Stimulated activated CD8-positive, alpha-beta memory T cell treated with anti-CD3 and anti-CD28 coated beads, Interleukin-7, amount 100 ng/mL, for 24 hours (primary cell): ENCODE results near the gene NQO2.

Experiments used
- DNase-seq: peaks from one replicate; pipeline ENCODE4 v3.0.0-alpha.2; 2020; ENCODE audit warnings: low read depth

The NQO2 gene

DNA sequence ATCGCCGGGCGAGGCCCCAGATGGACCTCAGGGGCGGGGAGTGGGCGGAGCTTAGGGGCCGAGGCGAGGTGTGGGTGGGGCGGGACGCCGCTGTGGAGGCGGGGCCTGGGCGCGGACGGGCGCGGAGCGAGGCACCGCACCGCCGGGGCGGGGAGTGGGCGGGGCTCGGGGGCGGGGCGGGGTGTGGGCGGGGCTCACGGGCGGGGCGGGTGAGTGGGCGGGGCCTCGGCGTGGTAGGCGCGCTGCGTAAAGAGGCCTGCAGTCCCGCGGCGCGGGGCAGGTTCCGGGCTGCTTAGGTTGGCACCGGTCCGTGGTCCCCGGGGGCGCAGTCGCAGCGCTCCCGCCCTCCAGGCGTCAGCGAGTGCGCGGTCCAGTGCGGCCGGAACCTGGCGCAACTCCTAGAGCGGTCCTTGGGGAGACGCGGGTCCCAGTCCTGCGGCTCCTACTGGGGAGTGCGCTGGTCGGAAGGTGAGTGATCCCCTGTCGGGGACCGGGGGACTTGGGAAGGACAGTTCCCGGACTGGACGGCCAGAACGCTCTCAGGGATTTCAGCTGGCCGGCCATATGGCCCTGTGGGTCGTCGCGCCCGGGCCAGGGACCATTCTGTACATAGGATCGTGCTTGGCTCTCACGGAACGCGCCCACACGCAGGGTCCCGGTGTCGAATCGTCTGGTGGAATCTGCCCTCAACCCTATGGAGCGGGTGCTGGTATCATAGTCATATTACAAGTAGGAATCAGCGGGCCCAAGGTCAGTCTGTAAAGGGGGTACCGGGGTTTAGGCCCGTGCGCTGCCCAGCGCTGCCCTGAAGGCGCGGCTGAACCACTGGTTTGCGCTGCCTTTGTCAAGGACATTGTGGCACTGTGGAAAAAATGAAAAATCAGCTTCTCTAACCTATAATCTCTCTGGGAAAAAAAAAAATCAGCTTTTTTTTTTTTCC lies at the start of gene NQO2:
Gene NQO2 (plus strand): TSS at position 277 of the 940 bp plus-strand sequence. CDS start 6,659 bp downstream, outside the sequence.
- DNase-seq: peak; percentile 80

DNA sequence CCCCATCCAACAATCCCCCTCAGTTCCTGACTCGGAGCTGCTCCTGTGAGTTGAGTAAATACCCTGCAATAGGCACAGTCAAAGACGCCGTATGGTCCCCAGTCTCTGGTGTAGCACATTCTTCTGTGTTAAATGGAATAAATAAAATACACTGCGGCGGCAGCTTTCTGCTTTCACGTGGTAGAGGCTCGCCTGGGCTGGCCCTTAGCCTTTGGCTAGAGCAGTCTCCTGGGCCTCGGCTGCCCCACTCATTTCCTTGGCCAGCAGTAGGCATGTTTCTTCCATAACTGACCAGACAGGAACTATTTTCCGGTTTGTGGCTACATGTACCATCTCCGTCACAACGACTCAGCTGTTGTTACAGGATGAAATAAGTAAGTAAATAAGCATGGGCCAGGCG lies 49.0 kb upstream of the NQO2 start:
- DNase-seq: no peak

- no peak for DNase-seq
Observed at GRCh38 chr6:2951728-2952127, 48.0 kb upstream of the NQO2 start.

GRCh38 chr6:2952557-2953095 lies 47.1 kb upstream of the NQO2 start:
- DNase-seq: peak; percentile 21

DNA sequence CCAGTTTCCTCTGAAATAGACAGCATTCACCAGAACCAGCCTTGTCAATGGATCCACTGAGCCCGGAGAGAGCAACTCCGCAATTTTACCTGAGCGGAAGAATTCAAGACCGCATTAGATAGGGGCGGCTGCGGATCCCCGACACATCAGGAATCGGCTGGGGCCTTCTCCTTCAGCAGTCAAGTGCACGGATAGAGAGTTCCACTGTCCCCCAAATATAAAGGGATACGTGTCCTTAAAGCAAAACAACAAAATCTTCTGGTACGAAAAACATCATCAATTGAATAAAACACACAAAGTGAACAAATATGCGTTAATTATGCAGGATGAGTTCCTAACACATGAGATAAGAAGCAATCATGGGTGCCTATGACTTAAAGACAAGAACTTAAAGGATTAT lies 46.6 kb upstream of the NQO2 start:
- DNase-seq: no peak

DNA sequence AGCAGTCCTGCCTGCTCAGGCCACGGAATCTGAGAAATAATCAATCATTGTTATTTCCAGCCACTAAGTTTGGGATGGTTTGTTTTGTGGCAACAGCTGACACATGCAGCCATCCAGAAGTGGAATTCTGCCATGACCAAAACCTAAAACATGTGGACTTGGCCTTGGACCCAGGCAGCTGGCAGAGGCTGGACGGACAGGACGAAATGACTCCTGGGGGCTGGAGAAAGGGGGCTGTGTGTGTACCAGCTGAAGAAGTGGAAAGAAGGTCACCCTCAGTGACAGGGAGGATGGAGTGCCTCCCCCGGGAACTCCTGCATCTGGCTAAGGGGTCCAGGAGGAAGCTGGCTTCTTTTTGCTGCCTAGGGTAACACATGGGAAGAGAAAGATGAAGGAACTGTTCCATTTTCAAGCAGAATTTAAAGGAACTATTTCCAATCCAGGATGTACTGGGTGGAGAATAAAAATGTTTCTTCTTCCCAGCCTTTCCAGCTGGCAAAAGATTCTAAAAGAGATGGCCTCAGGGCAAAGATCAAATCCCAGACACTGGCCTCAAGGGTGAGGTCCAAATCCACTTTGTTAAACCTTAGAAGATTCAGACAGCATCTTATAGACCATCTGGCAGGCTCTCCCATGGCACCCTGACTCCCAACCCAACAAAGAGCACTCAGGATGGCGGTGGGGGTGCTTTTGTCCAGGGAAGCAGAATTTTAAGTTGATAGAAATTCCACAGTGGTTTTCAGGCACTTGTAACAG lies 42.6 kb upstream of the NQO2 start:
- DNase-seq: no peak

DNA sequence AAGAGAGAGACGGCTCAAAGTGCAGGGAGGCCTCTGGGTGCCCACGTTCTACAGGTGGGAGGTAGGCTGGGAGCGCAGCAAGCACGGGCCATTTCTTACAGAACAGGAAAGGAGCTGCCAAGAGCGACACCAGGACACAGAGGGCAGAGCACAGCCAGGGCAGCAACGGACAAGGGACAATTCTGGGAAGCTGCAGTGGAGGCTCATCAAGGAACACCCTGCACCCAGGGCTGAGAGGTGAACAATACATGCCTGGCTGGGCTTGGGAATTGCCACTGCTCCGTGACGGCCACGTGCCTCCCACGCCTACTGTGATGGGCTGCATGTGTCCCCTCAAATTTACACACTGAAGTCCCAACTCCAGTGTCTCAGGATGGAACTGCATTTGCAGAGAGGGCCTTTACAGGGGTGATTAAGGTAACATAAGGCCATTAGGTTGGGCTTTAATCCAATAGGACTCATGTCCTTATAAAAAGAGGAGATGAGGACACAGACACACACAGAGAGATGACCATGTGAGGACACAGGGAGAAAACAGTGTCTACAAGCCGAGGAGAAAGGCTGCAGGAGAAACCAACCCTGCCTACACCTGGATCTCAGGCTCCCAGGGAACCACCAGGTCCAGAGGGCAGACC lies 41.9 kb upstream of the NQO2 start:
- no peak for DNase-seq

- DNase-seq: no peak
Observed at GRCh38 chr6:2958331-2958711, 41.4 kb upstream of the NQO2 start.

DNA sequence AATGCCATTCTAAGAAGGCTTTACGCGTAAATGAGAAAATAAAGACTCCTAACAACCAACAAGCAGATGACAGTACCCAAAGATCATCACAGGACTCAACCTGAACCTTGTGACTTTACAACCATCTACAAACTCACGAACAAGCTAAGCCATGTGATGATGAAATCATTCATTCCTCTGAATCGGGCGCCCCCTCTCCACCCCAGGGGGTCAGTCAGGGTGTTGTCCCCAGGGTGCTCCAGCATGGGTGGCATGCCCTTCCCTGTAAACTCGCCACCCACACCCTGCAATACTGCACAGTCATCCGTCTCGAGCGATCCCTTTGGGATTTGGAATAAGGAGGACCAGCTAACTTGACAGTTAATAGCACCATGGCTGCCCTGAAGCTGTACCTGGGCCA lies 40.9 kb upstream of the NQO2 start:
- DNase-seq: no peak

GRCh38 chr6:2959909-2960719 lies 39.6 kb upstream of the NQO2 start:
- no peak for DNase-seq

DNA sequence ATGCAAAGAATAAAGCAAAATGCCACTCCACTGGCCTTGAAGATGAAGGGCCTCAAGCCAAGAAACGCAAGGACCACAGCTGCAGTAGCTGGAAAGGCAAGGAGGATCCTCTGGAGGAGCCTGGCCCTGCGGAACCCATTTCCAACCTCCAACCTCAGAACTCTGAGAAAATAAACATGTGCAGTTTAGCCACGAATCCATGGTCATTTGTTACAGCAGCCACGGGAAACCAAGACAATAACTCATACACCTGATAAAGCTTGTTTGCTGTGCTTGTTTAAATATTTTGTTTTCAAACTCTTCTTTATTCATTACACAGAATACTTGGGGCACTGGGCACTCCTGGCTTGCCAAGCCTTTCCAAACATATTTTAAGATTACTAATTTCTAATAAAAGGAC lies 38.8 kb upstream of the NQO2 start:
- no peak for DNase-seq

GRCh38 chr6:2961506-2961905 lies 38.2 kb upstream of the NQO2 start:
- no peak for DNase-seq

GRCh38 chr6:2962004-2962403 lies 37.7 kb upstream of the NQO2 start:
- DNase-seq: no peak

- DNase-seq: no peak
Observed at GRCh38 chr6:2962636-2963035, 37.1 kb upstream of the NQO2 start.

- no peak for DNase-seq
Observed at GRCh38 chr6:2963756-2964155, 35.9 kb upstream of the NQO2 start.

GRCh38 chr6:2964793-2965505 lies 34.7 kb upstream of the NQO2 start:
- no peak for DNase-seq

GRCh38 chr6:2966347-2966746 lies 33.3 kb upstream of the NQO2 start:
- DNase-seq: no peak

DNA sequence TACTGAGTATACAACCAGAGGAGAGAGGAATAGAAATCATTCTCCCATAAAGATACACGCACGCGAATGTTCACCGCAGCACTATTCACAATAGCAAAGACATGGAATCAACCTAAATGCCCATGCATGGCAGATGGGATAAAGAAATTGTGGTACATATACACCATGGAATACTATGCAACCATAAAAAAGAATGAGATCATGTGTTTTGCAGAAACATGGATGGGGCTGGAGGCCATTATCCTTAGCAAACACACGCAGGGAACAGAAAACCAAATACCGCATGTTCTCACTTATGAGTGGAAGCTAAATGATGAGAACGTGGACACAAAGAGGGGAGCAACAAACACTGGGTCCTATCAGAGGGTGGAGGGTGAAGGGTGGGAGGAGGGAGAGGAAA lies 31.8 kb upstream of the NQO2 start:
- no peak for DNase-seq

GRCh38 chr6:2968600-2969135 lies 31.0 kb upstream of the NQO2 start:
- no peak for DNase-seq

- DNase-seq: no peak
Observed at GRCh38 chr6:2969549-2969948, 30.1 kb upstream of the NQO2 start.
